Liver (tissue), 3 donors: Measurements from ENCODE around the gene SMYD2.

Source experiments
- TF ChIP-seq, protein P1 (sequence below): fragments of 150-350 bp; IDR thresholded peaks from 2 replicates; pipeline ENCODE4 v1.5.1; 2017; ENCODE audit warnings: improper control_type of control experiment, low read depth, low read length; ENCODE audit not compliant: missing input control
- TF ChIP-seq, protein P2 (sequence below): IDR thresholded peaks from 2 replicates; pipeline ENCODE4 v1.6.1; 2016; ENCODE audit warnings: antibody characterized with exemption
- TF ChIP-seq, protein P3 (sequence below): IDR thresholded peaks from 2 replicates; pipeline ENCODE4 v1.6.1; 2016; ENCODE audit warnings: antibody characterized with exemption
- donor health status: healthy.
- donor health status: healthy.

DNA sequence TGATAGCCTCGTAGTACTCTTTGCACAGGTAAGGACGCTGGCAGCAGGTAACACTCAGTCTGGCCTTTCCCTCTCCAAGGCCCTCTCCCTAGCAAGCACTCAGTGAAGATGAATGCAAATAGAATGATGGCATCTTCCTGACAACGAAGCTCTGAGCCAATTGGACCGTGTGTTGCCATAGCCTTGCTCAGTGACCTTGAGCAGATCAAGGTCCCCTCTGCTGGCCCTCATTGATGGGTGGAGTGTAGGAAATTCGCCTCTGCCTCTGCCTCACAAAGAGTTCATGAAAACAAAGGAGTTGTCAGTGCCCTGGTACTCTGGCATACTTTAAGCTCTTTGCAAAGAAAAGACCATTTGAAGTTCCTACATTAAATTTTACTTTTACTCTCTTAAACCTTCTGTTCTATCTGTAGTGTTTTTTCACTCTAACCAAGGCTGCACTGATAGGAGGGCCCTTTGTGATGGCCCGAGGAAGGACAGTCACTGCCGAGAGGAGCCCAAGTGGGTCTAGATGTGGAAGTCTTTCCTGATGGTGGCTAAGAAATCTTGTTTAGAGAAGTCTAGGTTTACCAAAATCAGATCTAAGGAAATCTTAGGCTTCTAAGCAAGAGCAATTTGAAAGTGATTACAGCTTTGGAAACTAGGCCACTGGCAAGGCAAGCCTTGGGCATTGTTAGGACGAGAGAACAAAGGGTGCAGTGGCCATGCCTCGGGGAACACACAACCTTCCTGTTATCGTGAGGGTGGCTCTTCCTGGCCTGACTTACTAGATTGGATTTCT lies 38.2 kb downstream of the SMYD2 start:
- TF ChIP-seq, protein P1, sequence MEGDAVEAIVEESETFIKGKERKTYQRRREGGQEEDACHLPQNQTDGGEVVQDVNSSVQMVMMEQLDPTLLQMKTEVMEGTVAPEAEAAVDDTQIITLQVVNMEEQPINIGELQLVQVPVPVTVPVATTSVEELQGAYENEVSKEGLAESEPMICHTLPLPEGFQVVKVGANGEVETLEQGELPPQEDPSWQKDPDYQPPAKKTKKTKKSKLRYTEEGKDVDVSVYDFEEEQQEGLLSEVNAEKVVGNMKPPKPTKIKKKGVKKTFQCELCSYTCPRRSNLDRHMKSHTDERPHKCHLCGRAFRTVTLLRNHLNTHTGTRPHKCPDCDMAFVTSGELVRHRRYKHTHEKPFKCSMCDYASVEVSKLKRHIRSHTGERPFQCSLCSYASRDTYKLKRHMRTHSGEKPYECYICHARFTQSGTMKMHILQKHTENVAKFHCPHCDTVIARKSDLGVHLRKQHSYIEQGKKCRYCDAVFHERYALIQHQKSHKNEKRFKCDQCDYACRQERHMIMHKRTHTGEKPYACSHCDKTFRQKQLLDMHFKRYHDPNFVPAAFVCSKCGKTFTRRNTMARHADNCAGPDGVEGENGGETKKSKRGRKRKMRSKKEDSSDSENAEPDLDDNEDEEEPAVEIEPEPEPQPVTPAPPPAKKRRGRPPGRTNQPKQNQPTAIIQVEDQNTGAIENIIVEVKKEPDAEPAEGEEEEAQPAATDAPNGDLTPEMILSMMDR = no peak
- TF ChIP-seq, protein P2, sequence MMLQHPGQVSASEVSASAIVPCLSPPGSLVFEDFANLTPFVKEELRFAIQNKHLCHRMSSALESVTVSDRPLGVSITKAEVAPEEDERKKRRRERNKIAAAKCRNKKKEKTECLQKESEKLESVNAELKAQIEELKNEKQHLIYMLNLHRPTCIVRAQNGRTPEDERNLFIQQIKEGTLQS = no peak
- TF ChIP-seq, protein P3, sequence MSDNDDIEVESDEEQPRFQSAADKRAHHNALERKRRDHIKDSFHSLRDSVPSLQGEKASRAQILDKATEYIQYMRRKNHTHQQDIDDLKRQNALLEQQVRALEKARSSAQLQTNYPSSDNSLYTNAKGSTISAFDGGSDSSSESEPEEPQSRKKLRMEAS = no peak
